H9 (cell line): ENCODE data around the gene C1QTNF6. TPM values are rescaled to one million over a fixed set of nuclear protein-coding genes. Genes with fewer than 3 reads are reported as not detected.
"Not testable (repeated sequence)": the region's sequence is repeated elsewhere in the genome, so short reads cannot be mapped to it uniquely, and the experiment has no call there.

Experiments
- DNase-seq: peaks from one replicate; pipeline ENCODE4 v3.0.0-alpha.2; 2017
- H2AFZ ChIP-seq: one replicate; pipeline ENCODE4 v1.6.1; 2013; ENCODE audit warnings: mild to moderate bottlenecking, low read length, control low read depth, moderate library complexity
- H2AK5ac ChIP-seq: 2 replicates; pipeline ENCODE4 v1.6.1; 2013; ENCODE audit warnings: low read length, control low read depth, mixed read lengths; ENCODE audit not compliant: insufficient read length
- H2BK120ac ChIP-seq: one replicate; pipeline ENCODE4 v1.6.1; 2013; ENCODE audit warnings: low read depth, mild to moderate bottlenecking, low read length, control low read depth, inconsistent platforms; ENCODE audit not compliant: poor library complexity, severe bottlenecking
- H2BK12ac ChIP-seq: 2 replicates; pipeline ENCODE4 v1.6.1; 2013; ENCODE audit warnings: low read length, control low read depth, mixed read lengths, low read depth; ENCODE audit not compliant: insufficient read length
- H2BK15ac ChIP-seq: 2 replicates; pipeline ENCODE4 v1.6.1; 2013; ENCODE audit warnings: low read depth, low read length, control low read depth
- H2BK20ac ChIP-seq: one replicate; pipeline ENCODE4 v1.6.1; 2013; ENCODE audit warnings: low read depth, mild to moderate bottlenecking, low read length, control low read depth, inconsistent platforms; ENCODE audit not compliant: poor library complexity, severe bottlenecking
- H2BK5ac ChIP-seq: 2 replicates; pipeline ENCODE4 v1.6.1; 2013; ENCODE audit warnings: low read length, control low read depth, mixed read lengths; ENCODE audit not compliant: insufficient read length
- H3K14ac ChIP-seq: 2 replicates; pipeline ENCODE4 v1.6.1; 2013; ENCODE audit warnings: low read length, control low read depth; ENCODE audit not compliant: insufficient read depth
- H3K18ac ChIP-seq: 2 replicates; pipeline ENCODE4 v1.6.1; 2013; ENCODE audit warnings: low read depth, mild to moderate bottlenecking, mixed read lengths, low read length, control low read depth; ENCODE audit not compliant: insufficient read length
- H3K23ac ChIP-seq: 2 replicates; pipeline ENCODE4 v1.6.1; 2013; ENCODE audit warnings: low read length, control low read depth, mixed read lengths, low read depth; ENCODE audit not compliant: insufficient read length
- H3K23me2 ChIP-seq: 2 replicates; pipeline ENCODE4 v1.6.1; 2013; ENCODE audit warnings: low read depth, mild to moderate bottlenecking, mixed read lengths, low read length, control low read depth; ENCODE audit not compliant: insufficient read length, poor library complexity, severe bottlenecking
- H3K27ac ChIP-seq: 2 replicates; pipeline ENCODE4 v1.5.1; 2013; ENCODE audit warnings: low read length, control low read depth, mixed read lengths, low read depth; ENCODE audit not compliant: insufficient read length
- H3K27me3 ChIP-seq: 2 replicates; pipeline ENCODE4 v1.6.1; 2013; ENCODE audit warnings: low read length, control low read depth, inconsistent platforms; ENCODE audit not compliant: insufficient read depth
- H3K4ac ChIP-seq: 2 replicates; pipeline ENCODE4 v1.6.1; 2013; ENCODE audit warnings: low read depth, mild to moderate bottlenecking, control low read depth, inconsistent platforms, low read length, moderate library complexity
- H3K4me1 ChIP-seq: 2 replicates; pipeline ENCODE4 v1.6.1; 2013; ENCODE audit warnings: low read length, control low read depth, inconsistent platforms; ENCODE audit not compliant: insufficient read depth
- H3K4me2 ChIP-seq: 2 replicates; pipeline ENCODE4 v1.6.1; 2013; ENCODE audit warnings: low read length, control low read depth, mixed read lengths; ENCODE audit not compliant: insufficient read length, insufficient read depth
- H3K56ac ChIP-seq: 2 replicates; pipeline ENCODE4 v1.6.1; 2013; ENCODE audit warnings: low read depth, mild to moderate bottlenecking, mixed read lengths, low read length, control low read depth; ENCODE audit not compliant: insufficient read length
- H3K79me1 ChIP-seq: 2 replicates; pipeline ENCODE4 v1.6.1; 2013; ENCODE audit warnings: low read depth, mild to moderate bottlenecking, moderate library complexity, low read length, control low read depth, inconsistent platforms; ENCODE audit not compliant: insufficient read depth, poor library complexity, severe bottlenecking
- H3K79me2 ChIP-seq: 2 replicates; pipeline ENCODE4 v1.6.1; 2013; ENCODE audit warnings: low read length, control low read depth, inconsistent platforms; ENCODE audit not compliant: insufficient read depth
- H3K9ac ChIP-seq: 2 replicates; pipeline ENCODE4 v1.6.1; 2013; ENCODE audit warnings: low read length, control low read depth, mixed read lengths; ENCODE audit not compliant: insufficient read length; ENCODE audit errors: extremely low read depth
- H3K9me3 ChIP-seq: one replicate; pipeline ENCODE4 v1.6.1; 2013; ENCODE audit warnings: low read depth, low read length, inconsistent platforms; ENCODE audit not compliant: control insufficient read depth
- H3T11ph ChIP-seq: one replicate; pipeline ENCODE4 v1.6.1; 2013; ENCODE audit warnings: mild to moderate bottlenecking, low read length, control low read depth, inconsistent platforms
- H4K20me1 ChIP-seq: one replicate; pipeline ENCODE4 v1.6.1; 2013; ENCODE audit not compliant: control insufficient read depth, insufficient read length, insufficient read depth
- H4K5ac ChIP-seq: 2 replicates; pipeline ENCODE4 v1.6.1; 2013; ENCODE audit warnings: low read depth, mild to moderate bottlenecking, mixed read lengths, low read length, control low read depth; ENCODE audit not compliant: insufficient read length
- H4K8ac ChIP-seq: replicated peaks from 2 replicates; pipeline ENCODE4 v1.6.1; 2013; ENCODE audit warnings: low read length, control low read depth, mixed read lengths, low read depth; ENCODE audit not compliant: insufficient read length
- H4K91ac ChIP-seq: 2 replicates; pipeline ENCODE4 v1.6.1; 2013; ENCODE audit warnings: low read depth, mild to moderate bottlenecking, moderate library complexity, mixed read lengths, low read length, control low read depth; ENCODE audit not compliant: insufficient read length
- H3K27ac Mint-ChIP-seq, 3 experiments: 2 replicates in 2 of 3; 3 replicates in 1 of 3; pipeline ENCODE4 v1.8.0; 2020 to 2021; ENCODE audit warnings: mixed read lengths in 3 of 3, mild to moderate bottlenecking in 1 of 3, moderate library complexity in 1 of 3
- H3K27me3 Mint-ChIP-seq: 2 replicates; pipeline ENCODE4 v1.8.0; 2021; ENCODE audit warnings: low read depth, mild to moderate bottlenecking, moderate library complexity, mixed read lengths
- H3K36me3 Mint-ChIP-seq, 3 experiments: 2 replicates in 2 of 3; 3 replicates in 1 of 3; pipeline ENCODE4 v1.8.0; 2020 to 2021; ENCODE audit warnings: low read depth in 3 of 3, mixed read lengths in 3 of 3; ENCODE audit not compliant: insufficient read depth in 1 of 3
- H3K4me1 Mint-ChIP-seq, 2 experiments: 2 replicates each; pipeline ENCODE4 v1.8.0; 2020; ENCODE audit warnings: mixed read lengths in 2 of 2
- H3K4me3 Mint-ChIP-seq, 2 experiments: 2 replicates in 1 of 2; 3 replicates in 1 of 2; pipeline ENCODE4 v1.8.0; 2020 to 2021; ENCODE audit warnings: mild to moderate bottlenecking in 2 of 2, mixed read lengths in 2 of 2, moderate library complexity in 1 of 2
- H3K9me3 Mint-ChIP-seq, 2 experiments: 2 replicates in 1 of 2; 3 replicates in 1 of 2; pipeline ENCODE4 v1.8.0; 2020; ENCODE audit warnings: mild to moderate bottlenecking in 2 of 2, mixed read lengths in 2 of 2, moderate library complexity in 1 of 2
- CTCF ChIP-seq: fragments of 200-600 bp; sonication (generic); conservative IDR thresholded peaks from 3 replicates; pipeline ENCODE4 v1.8.0; 2021; ENCODE audit warnings: antibody characterized with exemption, mild to moderate bottlenecking
- WGBS: extraction: QIAGEN DNeasy Blood & Tissue Kit; methylation state at CpG from one replicate; pipeline ENCODE4 v1.1.7; 2013; ENCODE audit warnings: missing lambda C conversion rate, low lambda C conversion rate, mixed read lengths; ENCODE audit not compliant: insufficient read length; ENCODE audit errors: extremely low coverage; 5-methylcytosine and 5-hydroxymethylcytosine counted together
- total RNA-seq: library from RNA; stranded (reverse); gene quantifications from 2 replicates; pipeline ENCODE4 v1.2.1, GENCODE V29; 2021

Gene C1QTNF6
- total RNA-seq, 1 experiment from 2014 or later = 5.0 TPM

GRCh38 chr22:37202001-37202555 is 14.0 kb upstream of the C1QTNF6 start:
- Histone ChIP-seq H2AK5ac (no peak overlapping the region), H2BK20ac (no peak overlapping the region), H3K4ac (no peak overlapping the region), H3K56ac (no peak overlapping the region), H3K27me3 (no peaks in the 10 kb centered on the region), H3K9me3 (no peaks in the 10 kb centered on the region), H2BK5ac (no peak overlapping the region), H2BK120ac (no peak overlapping the region), H3T11ph (no peak overlapping the region), H3K4me1 (no peaks in the 10 kb centered on the region; the same call in 1 of the 2 replicates), H3K79me1 (no peaks in the 10 kb centered on the region), H4K5ac (no peak overlapping the region), H4K20me1 (no peaks in the 10 kb centered on the region), H4K91ac (no peak overlapping the region), H3K23me2 (peaks cover 5% of the 10 kb centered on the region), H3K9ac (no peak overlapping the region), H4K8ac (no peak overlapping the region), H2BK12ac (no peak overlapping the region), H3K18ac (no peak overlapping the region), H3K23ac (no peak overlapping the region), H2AFZ (no peak overlapping the region), H2BK15ac (no peak overlapping the region), H3K14ac (no peak overlapping the region), H3K27ac (no peak overlapping the region), H3K79me2 (no peaks in the 10 kb centered on the region), H3K4me2 (no peak overlapping the region)
- TF ChIP-seq CTCF = no peak
- Mint-ChIP-seq H3K27ac (no peak overlapping the region), H3K4me3 (no peak overlapping the region; a peak in 1 of 5 replicates), H3K36me3 (no peaks in the 10 kb centered on the region), H3K9me3 (no peaks in the 10 kb centered on the region), H3K4me1 (peaks cover 8 to 26% of the 10 kb centered on the region in 2 experiments), H3K27me3 (peaks cover 7% of the 10 kb centered on the region)
- whole genome bisulfite sequencing = no CpG with 5 or more reads among the region's 5 CpGs
- no peak for DNase-seq

GRCh38 chr22:37201443-37201820 is 13.4 kb upstream of the C1QTNF6 start:
- H4K5ac ChIP-seq, H3K4ac ChIP-seq, H3T11ph ChIP-seq, H3K9me3 ChIP-seq, H3K4me3 Mint-ChIP-seq, H3K27me3 ChIP-seq, H3K18ac ChIP-seq, H2BK120ac ChIP-seq, H3K79me2 ChIP-seq, H3K23me2 ChIP-seq, H3K14ac ChIP-seq, H3K36me3 Mint-ChIP-seq, H3K79me1 ChIP-seq, H2BK12ac ChIP-seq, H3K27ac ChIP-seq, H3K23ac ChIP-seq, H2AFZ ChIP-seq, H4K8ac ChIP-seq, H4K91ac ChIP-seq, H2BK15ac ChIP-seq, H2BK5ac ChIP-seq, H3K27ac Mint-ChIP-seq, DNase-seq, H3K9me3 Mint-ChIP-seq, H2BK20ac ChIP-seq, H3K56ac ChIP-seq, H3K4me2 ChIP-seq, H3K4me1 ChIP-seq, H4K20me1 ChIP-seq, H3K27me3 Mint-ChIP-seq, H3K9ac ChIP-seq, H2AK5ac ChIP-seq: not testable (repeated sequence)
- whole genome bisulfite sequencing = no CpG with 5 or more reads among the region's 6 CpGs
- H3K4me1 Mint-ChIP-seq = peaks cover 13 to 32% of the 10 kb centered on the region in 2 experiments
